Thoracic aorta (tissue), 2 donors: ENCODE data around the gene NDUFS5. TPM values are rescaled to one million over a fixed set of nuclear protein-coding genes. Genes with fewer than 3 reads are reported as not detected.
"Not testable (repeated sequence)": the region's sequence is repeated elsewhere in the genome, so short reads cannot be mapped to it uniquely, and the experiment has no call there.

Experiments
- ATAC-seq: fragments of 150-250 bp; one replicate; pipeline ENCODE4 v1.8.0; 2017; ENCODE audit warnings: low read depth; ENCODE audit not compliant: insufficient number of reproducible peaks, low FRiP score
- DNase-seq: peaks from one replicate; pipeline ENCODE4 v3.0.0-alpha.2; 2020; ENCODE audit warnings: low spot score
- H3K27ac ChIP-seq, 2 donors: fragments of 200-600 bp; sonication (generic); 1 replicate in 1 of 2; 2 replicates in 1 of 2; pipeline ENCODE4 v1.5.1; 2016; ENCODE audit warnings: mild to moderate bottlenecking in 2 of 2, moderate library complexity in 2 of 2
- H3K27me3 ChIP-seq: fragments of 200-600 bp; sonication (generic); replicated peaks from 2 replicates; pipeline ENCODE4 v1.6.0; 2016; ENCODE audit warnings: mild to moderate bottlenecking; ENCODE audit not compliant: insufficient read depth
- H3K36me3 ChIP-seq: fragments of 200-600 bp; sonication (generic); one replicate; pipeline ENCODE4 v1.5.1; 2016
- H3K4me1 ChIP-seq, 2 donors: fragments of 200-600 bp; sonication (generic); 1 replicate in 1 of 2; 2 replicates in 1 of 2; pipeline versions ENCODE4 v1.5.1 to v1.6.0; 2016; ENCODE audit warnings: low read depth in 2 of 2, mild to moderate bottlenecking in 1 of 2; ENCODE audit not compliant: control insufficient read depth in 1 of 2
- H3K4me3 ChIP-seq: fragments of 200-600 bp; sonication (generic); 2 replicates; pipeline ENCODE4 v1.5.1; 2016; ENCODE audit warnings: mild to moderate bottlenecking
- H3K9me3 ChIP-seq: fragments of 200-600 bp; sonication (generic); 2 replicates; pipeline ENCODE4 v1.5.1; 2016
- CTCF ChIP-seq: fragments of 200-600 bp; sonication (generic); IDR thresholded peaks from one replicate; pipeline ENCODE4 v1.5.1; 2019; ENCODE audit warnings: antibody characterized with exemption
- total RNA-seq, 2 donors: library from RNA; depleted of rRNA; stranded (reverse); fragments of >200 nt; gene quantifications; one replicate each; pipeline versions ENCODE4 v1.1.0 to v1.2.3, GENCODE V29; 2016

NDUFS5 gene
- total RNA-seq, 2 donors from 2014 or later: 258 to 346 TPM

GRCh38 chr1:39061951-39062350 is 35.8 kb downstream of the NDUFS5 start:
- Histone ChIP-seq H3K27me3 (no peaks in the 10 kb centered on the region), H3K9me3 (no peaks in the 10 kb centered on the region), H3K4me3 (no peak overlapping the region), H3K36me3 (no peaks in the 10 kb centered on the region), H3K27ac (no peak overlapping the region), H3K4me1 (no peaks in the 10 kb centered on the region)
- no peak for TF ChIP-seq CTCF
- DNase-seq: no peak
- ATAC-seq: no peak

GRCh38 chr1:39063191-39063590 is 37.0 kb downstream of the NDUFS5 start:
- Histone ChIP-seq H3K4me1 (no peaks in the 10 kb centered on the region), H3K36me3 (no peaks in the 10 kb centered on the region), H3K4me3 (no peak overlapping the region), H3K9me3 (no peaks in the 10 kb centered on the region), H3K27ac (no peak overlapping the region), H3K27me3 (no peaks in the 10 kb centered on the region)
- DNase-seq (no peak), ATAC-seq (no peak)
- no peak for TF ChIP-seq CTCF

- ATAC-seq: no peak
- Histone ChIP-seq H3K27me3 (no peaks in the 10 kb centered on the region), H3K27ac (no peak overlapping the region), H3K36me3 (no peaks in the 10 kb centered on the region), H3K9me3 (no peaks in the 10 kb centered on the region), H3K4me1 (no peaks in the 10 kb centered on the region), H3K4me3 (no peak overlapping the region)
- TF ChIP-seq CTCF: no peak
- DNase-seq: no peak
Observed at GRCh38 chr1:39063775-39064174, 37.6 kb downstream of the NDUFS5 start.

GRCh38 chr1:39065542-39065941 is 39.4 kb downstream of the NDUFS5 start:
- no peak overlapping the region for H3K4me3 ChIP-seq
- ATAC-seq (no peak), DNase-seq (no peak)
- TF ChIP-seq CTCF: no peak
- no peak overlapping the region for H3K27ac ChIP-seq
- no peaks in the 10 kb centered on the region for H3K27me3 ChIP-seq
- H3K36me3 ChIP-seq: no peaks in the 10 kb centered on the region
- H3K4me1 ChIP-seq: no peaks in the 10 kb centered on the region
- H3K9me3 ChIP-seq: no peaks in the 10 kb centered on the region

GRCh38 chr1:39068227-39068626 is 42.1 kb downstream of the NDUFS5 start:
- not testable (repeated sequence) for DNase-seq, H3K4me3 ChIP-seq, H3K9me3 ChIP-seq, H3K27ac ChIP-seq, H3K36me3 ChIP-seq, ATAC-seq, H3K27me3 ChIP-seq, H3K4me1 ChIP-seq

- H3K27me3 ChIP-seq, H3K27ac ChIP-seq, ATAC-seq, H3K36me3 ChIP-seq, H3K4me3 ChIP-seq, H3K9me3 ChIP-seq, DNase-seq, H3K4me1 ChIP-seq: not testable (repeated sequence)
Observed at GRCh38 chr1:39071557-39071956, 45.4 kb downstream of the NDUFS5 start.
